Upper lobe of left lung (tissue), 6 donors: Measurements from ENCODE around the gene RNF40. TPM values are rescaled to one million over a fixed set of nuclear protein-coding genes. Genes with fewer than 3 reads are reported as not detected.

Source experiments
- ATAC-seq, 2 donors: fragments of 200-7000 bp; cut with Tn5 transposase; one replicate each; pipeline ENCODE4 v1.9.1; 2022; ENCODE audit warnings: mild to moderate bottlenecking in 2 of 2, moderate library complexity in 2 of 2; ENCODE audit not compliant: low FRiP score in 2 of 2
- DNase-seq, 2 donors: peaks; one replicate each; pipeline ENCODE4 v3.0.0-alpha.2; 2019 to 2020
- H3K27ac ChIP-seq, 4 donors: fragments of 200-600 bp; sonication (generic); one replicate each; pipeline ENCODE4 v1.5.1; 2016 to 2019
- H3K27me3 ChIP-seq, 4 donors: fragments of 200-600 bp; sonication (generic); one replicate each; pipeline ENCODE4 v1.5.1; 2017 to 2019
- H3K36me3 ChIP-seq, 4 donors: fragments of 200-600 bp; sonication (generic); one replicate each; pipeline ENCODE4 v1.5.1; 2016 to 2019
- H3K4me1 ChIP-seq, 4 donors: fragments of 200-600 bp; sonication (generic); one replicate each; pipeline ENCODE4 v1.5.1; 2018 to 2019
- H3K4me3 ChIP-seq, 4 donors: fragments of 200-600 bp; sonication (generic); one replicate each; pipeline ENCODE4 v1.5.1; 2017 to 2019; ENCODE audit warnings: mild to moderate bottlenecking in 2 of 4, moderate library complexity in 1 of 4
- H3K9me3 ChIP-seq, 4 donors: fragments of 200-600 bp; sonication (generic); one replicate each; pipeline ENCODE4 v1.5.1; 2018 to 2019
- EP300 ChIP-seq, 4 donors: sonication (generic); formaldehyde crosslinking; IDR thresholded peaks; one replicate each; pipeline ENCODE4 v1.5.1; 2017; ENCODE audit warnings: antibody characterized with exemption in 4 of 4, control low read depth in 2 of 4
- POLR2A ChIP-seq, 4 donors: fragments of 450-650 bp; IDR thresholded peaks; one replicate each; pipeline ENCODE4 v1.5.1; 2016 to 2017; ENCODE audit warnings: antibody characterized with exemption in 4 of 4, mild to moderate bottlenecking in 2 of 4
- POLR2AphosphoS5 ChIP-seq, 2 donors: sonication (generic); formaldehyde crosslinking; IDR thresholded peaks; one replicate each; pipeline ENCODE4 v1.5.1; 2017; ENCODE audit warnings: antibody characterized with exemption in 2 of 2
- WGBS, 2 donors: methylation state at CpG; one replicate each; pipeline ENCODE4 v1.1.5; 2017 to 2018; 5-methylcytosine and 5-hydroxymethylcytosine counted together
- total RNA-seq, 6 donors: library from RNA; depleted of rRNA in 4 of 6; stranded (reverse); fragments of >200 nt in 4 of 6; gene quantifications; one replicate each; pipeline versions ENCODE4 v1.1.0 to v1.2.1, GENCODE V29; 2016 to 2021
- TF ChIP-seq, protein P1 (sequence below), 6 experiments: fragments of 450-650 bp in 4 of 6; fragments of 200-600 bp in 2 of 6; sonication (generic) in 2 of 6; IDR thresholded peaks; one replicate each; pipeline ENCODE4 v1.5.1; 2016 to 2019; ENCODE audit warnings: antibody characterized with exemption in 6 of 6
- donor health status: DM: no; HTN: no; CAD: no; lungs with moderate emphysema.
- donor health status: DM: no; HTN: yes; CAD: no; lungs with severe emphysema.

RNF40 gene
- total RNA-seq, 6 donors from 2014 or later: 69.9 to 137 (median 95.2) TPM

DNA sequence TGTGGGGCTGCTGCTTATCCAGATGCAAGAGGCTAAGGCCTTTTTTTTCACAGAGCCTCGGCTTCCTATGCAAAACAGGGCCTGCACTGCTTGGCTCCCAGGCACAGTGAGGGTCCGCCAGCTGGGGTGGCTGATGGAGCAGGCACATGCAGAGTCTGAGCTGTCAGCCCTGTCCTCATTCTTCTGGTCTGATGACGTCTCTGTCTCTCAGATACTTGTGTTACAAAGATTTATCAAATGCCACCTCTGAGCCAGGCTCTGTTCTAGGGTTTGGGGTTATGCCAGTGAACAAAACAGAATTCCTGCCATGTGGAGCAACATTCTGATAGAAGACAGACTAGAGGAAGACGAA lies 4.8 kb downstream of the RNF40 start:
- no peaks in the 10 kb centered on the region for H3K27me3 ChIP-seq
- 85 to 90% methylated on average over 3 to 4 of the region's 4 CpGs for WGBS, 2 donors
- H3K27ac ChIP-seq: no peak overlapping the region
- ATAC-seq (no peak), DNase-seq (no peak)
- no peaks in the 10 kb centered on the region for H3K9me3 ChIP-seq
- peaks cover 68 to 88% (median 79%) of the 10 kb centered on the region in 4 donors for H3K36me3 ChIP-seq
- no peak overlapping the region for H3K4me3 ChIP-seq
- no peak for TF ChIP-seq POLR2AphosphoS5 (IDR thresholded peaks at IDR 0.05)
- no peak for TF ChIP-seq EP300 (IDR thresholded peaks at IDR 0.05)
- no peak for TF ChIP-seq POLR2A (IDR thresholded peaks at IDR 0.05)
- TF ChIP-seq, protein P1, sequence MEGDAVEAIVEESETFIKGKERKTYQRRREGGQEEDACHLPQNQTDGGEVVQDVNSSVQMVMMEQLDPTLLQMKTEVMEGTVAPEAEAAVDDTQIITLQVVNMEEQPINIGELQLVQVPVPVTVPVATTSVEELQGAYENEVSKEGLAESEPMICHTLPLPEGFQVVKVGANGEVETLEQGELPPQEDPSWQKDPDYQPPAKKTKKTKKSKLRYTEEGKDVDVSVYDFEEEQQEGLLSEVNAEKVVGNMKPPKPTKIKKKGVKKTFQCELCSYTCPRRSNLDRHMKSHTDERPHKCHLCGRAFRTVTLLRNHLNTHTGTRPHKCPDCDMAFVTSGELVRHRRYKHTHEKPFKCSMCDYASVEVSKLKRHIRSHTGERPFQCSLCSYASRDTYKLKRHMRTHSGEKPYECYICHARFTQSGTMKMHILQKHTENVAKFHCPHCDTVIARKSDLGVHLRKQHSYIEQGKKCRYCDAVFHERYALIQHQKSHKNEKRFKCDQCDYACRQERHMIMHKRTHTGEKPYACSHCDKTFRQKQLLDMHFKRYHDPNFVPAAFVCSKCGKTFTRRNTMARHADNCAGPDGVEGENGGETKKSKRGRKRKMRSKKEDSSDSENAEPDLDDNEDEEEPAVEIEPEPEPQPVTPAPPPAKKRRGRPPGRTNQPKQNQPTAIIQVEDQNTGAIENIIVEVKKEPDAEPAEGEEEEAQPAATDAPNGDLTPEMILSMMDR (IDR thresholded peaks at IDR 0.05): no peak
- peaks cover 13 to 21% (median 17%) of the 10 kb centered on the region in 4 donors for H3K4me1 ChIP-seq

GRCh38 chr16:30767767-30768465 lies 5.8 kb downstream of the RNF40 start:
- DNase-seq (no peak), ATAC-seq (no peak)
- Histone ChIP-seq H3K27me3 (no peaks in the 10 kb centered on the region), H3K9me3 (no peaks in the 10 kb centered on the region), H3K4me3 (no peak overlapping the region), H3K4me1 (peaks cover 9 to 16% (median 13%) of the 10 kb centered on the region in 4 donors), H3K27ac (no peak overlapping the region), H3K36me3 (peaks cover 75 to 98% (median 89%) of the 10 kb centered on the region in 4 donors)
- TF ChIP-seq EP300 (IDR thresholded peaks at IDR 0.05) (no peak), POLR2A (IDR thresholded peaks at IDR 0.05) (no peak), POLR2AphosphoS5 (IDR thresholded peaks at IDR 0.05) (no peak)
- TF ChIP-seq, protein P1 (IDR thresholded peaks at IDR 0.05): no peak
- WGBS, 2 donors: 89 to 90% methylated on average over 18 of the region's 18 CpGs

- Histone ChIP-seq H3K4me3 (no peak overlapping the region), H3K4me1 (peaks cover under 1 to 8% (median 5%) of the 10 kb centered on the region in 4 donors), H3K27me3 (no peaks in the 10 kb centered on the region), H3K9me3 (no peaks in the 10 kb centered on the region), H3K36me3 (peaks cover 75 to 100% (median 97%) of the 10 kb centered on the region in 4 donors), H3K27ac (no peak overlapping the region)
- ATAC-seq (no peak), DNase-seq (no peak)
- WGBS, 2 donors: 95 to 97% methylated on average over 22 to 23 of the region's 23 CpGs
- TF ChIP-seq, protein P1 (IDR thresholded peaks at IDR 0.05): no peak
- no peak for TF ChIP-seq EP300 (IDR thresholded peaks at IDR 0.05)
- TF ChIP-seq POLR2AphosphoS5 (IDR thresholded peaks at IDR 0.05): no peak
- TF ChIP-seq POLR2A (IDR thresholded peaks at IDR 0.05): no peak
These were observed 6.6 kb downstream of the RNF40 start for GRCh38 chr16:30768583-30769181.

GRCh38 chr16:30769379-30770089 lies 7.4 kb downstream of the RNF40 start:
- WGBS, 2 donors: 94 to 95% methylated on average over 17 of the region's 17 CpGs
- ATAC-seq (no peak), DNase-seq (no peak)
- Histone ChIP-seq H3K9me3 (no peaks in the 10 kb centered on the region), H3K27ac (no peak overlapping the region), H3K27me3 (no peaks in the 10 kb centered on the region), H3K36me3 (peaks cover 70 to 100% (median 94%) of the 10 kb centered on the region in 4 donors), H3K4me1 (peaks cover 0 to 7% (median 0%) of the 10 kb centered on the region in 4 donors), H3K4me3 (no peak overlapping the region)
- TF ChIP-seq, protein P1 (IDR thresholded peaks at IDR 0.05): no peak
- TF ChIP-seq EP300 (IDR thresholded peaks at IDR 0.05): no peak
- no peak for TF ChIP-seq POLR2A (IDR thresholded peaks at IDR 0.05)
- no peak for TF ChIP-seq POLR2AphosphoS5 (IDR thresholded peaks at IDR 0.05)
